K562 (cell line): ENCODE results near the gene MOB4. TPM values are rescaled to one million over a fixed set of nuclear protein-coding genes. Genes with fewer than 3 reads are reported as not detected.

Source experiments
- ATF7 ChIP-seq: fragments of 450-650 bp; IDR thresholded peaks from 2 replicates; pipeline ENCODE4 v1.7.1; 2014; ENCODE audit warnings: mild to moderate bottlenecking, moderate library complexity
- CEBPG ChIP-seq, 3 experiments: fragments of 200-800 bp in 1 of 3; sonication (Bioruptor generic) in 1 of 3; sonication (generic) in 1 of 3; formaldehyde crosslinking in 1 of 3; IDR thresholded peaks in 2 of 3; conservative IDR thresholded peaks in 1 of 3; 2 replicates each; pipeline versions ENCODE4 v1.6.1 to v1.8.0; 2016 to 2022; ENCODE audit warnings: missing compliant biosample characterization in 2 of 3, missing genetic modification characterization in 2 of 3, mild to moderate bottlenecking in 1 of 3, missing genetic modification reagents in 1 of 3
- EHMT2 ChIP-seq: fragments of 450-650 bp; IDR thresholded peaks from 2 replicates; pipeline ENCODE4 v1.6.1; 2018; ENCODE audit warnings: antibody characterized with exemption
- MTA3 ChIP-seq: fragments of 450-650 bp; formaldehyde crosslinking; IDR thresholded peaks from 2 replicates; pipeline ENCODE4 v1.6.1; 2017; ENCODE audit warnings: mild to moderate bottlenecking, borderline replicate concordance
- ZNF3 ChIP-seq: fragments of 250-450 bp; sonication (Bioruptor Pico); IDR thresholded peaks from 2 replicates; pipeline ENCODE4 v1.5.0; 2021; ENCODE audit warnings: mild to moderate bottlenecking, moderate library complexity
- ZNF75A ChIP-seq: fragments of 450-650 bp; formaldehyde crosslinking; IDR thresholded peaks from 2 replicates; pipeline ENCODE4 v1.4.0; 2020; ENCODE audit warnings: mild to moderate bottlenecking
- ZZZ3 ChIP-seq: fragments of 450-650 bp; IDR thresholded peaks from 2 replicates; pipeline ENCODE4 v1.6.1; 2016; ENCODE audit warnings: antibody characterized with exemption, mild to moderate bottlenecking, moderate library complexity
- polyA plus RNA-seq, 8 experiments: library from polyadenylated mRNA; depleted of rRNA in 4 of 8; stranded (reverse) in 5 of 8; unstranded in 3 of 8; fragments of >200 nt; fragmentation: Nextera tagmentation in 2 of 8; fragmentation: Illumina TruSeq in 1 of 8; extraction: Ambion mirVana in 2 of 8; extraction: Trizol in 1 of 8; gene quantifications; 2 replicates each; pipeline versions ENCODE4 v1.2.1 to v1.2.3, GENCODE V29; 2011 to 2014; ENCODE audit warnings: inconsistent platforms in 1 of 8, missing spikeins in 1 of 8
- total RNA-seq, 7 experiments: library from RNA; depleted of rRNA in 6 of 7; stranded (reverse); fragments of >200 nt in 6 of 7; fragmentation: Illumina TruSeq in 2 of 7; extraction: Trizol in 2 of 7; gene quantifications; 2 replicates each; pipeline versions ENCODE4 v1.2.1 to v1.2.3, GENCODE V29; 2011 to 2021; ENCODE audit warnings: low replicate concordance in 1 of 7
- TF ChIP-seq, protein P1 (sequence below): sonication (generic); formaldehyde crosslinking; IDR thresholded peaks from 2 replicates; pipeline ENCODE4 v1.8.1; 2023; ENCODE audit warnings: mild to moderate bottlenecking, missing genetic modification reagents
- TF ChIP-seq, protein P2 (sequence below), 2 experiments: fragments of 450-650 bp in 1 of 2; sonication (generic) in 1 of 2; formaldehyde crosslinking in 1 of 2; IDR thresholded peaks in 1 of 2; conservative IDR thresholded peaks in 1 of 2; 2 replicates each; pipeline versions ENCODE4 v1.6.1 to v1.8.1; 2016 to 2023; ENCODE audit warnings: mild to moderate bottlenecking in 2 of 2, moderate library complexity in 2 of 2, inconsistent platforms in 1 of 2, missing genetic modification reagents in 1 of 2

The MOB4 gene
- total and polyA plus RNA-seq, 9 of the 15 experiments (the other 6 are each of a cell fraction or from before 2014, with no cell fraction given) = 13.5 to 30.8 (median 22.2) TPM

DNA sequence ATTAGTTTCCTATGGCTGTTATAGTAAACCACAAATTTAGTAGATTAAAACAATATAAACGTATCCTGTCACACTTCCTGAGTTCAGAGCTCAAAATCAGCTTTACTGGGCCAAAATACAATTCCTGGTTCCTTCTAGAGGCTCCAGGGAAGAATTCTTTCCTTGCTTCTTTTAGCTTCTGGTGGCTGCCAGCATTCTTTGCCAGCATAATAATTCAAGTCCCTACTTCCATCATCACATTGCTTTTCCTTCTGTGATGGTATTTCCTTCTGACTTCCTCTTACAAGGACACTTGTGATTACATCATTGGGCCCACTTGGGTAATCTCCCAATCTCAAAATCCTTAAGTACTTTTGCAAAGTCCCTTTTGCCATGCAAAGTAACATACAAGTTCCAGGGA, 40.6 kb downstream of the MOB4 start (continued):
- TF ChIP-seq, protein P1, sequence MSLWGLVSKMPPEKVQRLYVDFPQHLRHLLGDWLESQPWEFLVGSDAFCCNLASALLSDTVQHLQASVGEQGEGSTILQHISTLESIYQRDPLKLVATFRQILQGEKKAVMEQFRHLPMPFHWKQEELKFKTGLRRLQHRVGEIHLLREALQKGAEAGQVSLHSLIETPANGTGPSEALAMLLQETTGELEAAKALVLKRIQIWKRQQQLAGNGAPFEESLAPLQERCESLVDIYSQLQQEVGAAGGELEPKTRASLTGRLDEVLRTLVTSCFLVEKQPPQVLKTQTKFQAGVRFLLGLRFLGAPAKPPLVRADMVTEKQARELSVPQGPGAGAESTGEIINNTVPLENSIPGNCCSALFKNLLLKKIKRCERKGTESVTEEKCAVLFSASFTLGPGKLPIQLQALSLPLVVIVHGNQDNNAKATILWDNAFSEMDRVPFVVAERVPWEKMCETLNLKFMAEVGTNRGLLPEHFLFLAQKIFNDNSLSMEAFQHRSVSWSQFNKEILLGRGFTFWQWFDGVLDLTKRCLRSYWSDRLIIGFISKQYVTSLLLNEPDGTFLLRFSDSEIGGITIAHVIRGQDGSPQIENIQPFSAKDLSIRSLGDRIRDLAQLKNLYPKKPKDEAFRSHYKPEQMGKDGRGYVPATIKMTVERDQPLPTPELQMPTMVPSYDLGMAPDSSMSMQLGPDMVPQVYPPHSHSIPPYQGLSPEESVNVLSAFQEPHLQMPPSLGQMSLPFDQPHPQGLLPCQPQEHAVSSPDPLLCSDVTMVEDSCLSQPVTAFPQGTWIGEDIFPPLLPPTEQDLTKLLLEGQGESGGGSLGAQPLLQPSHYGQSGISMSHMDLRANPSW (CRISPR knock-in tag) = no peak
- TF ChIP-seq ZZZ3 (no peak), EHMT2 (0 out of 2 replicates have a peak, but pooled peaks have one; percentile 32), ZNF75A (CRISPR knock-in tag) (no peak), ATF7 (peak; percentile 65; the same call in 1 of the 2 replicates), MTA3 (no peak), CEBPG (CRISPR knock-in tag; IDR thresholded peaks at IDR 0.05) (no peak), CEBPG (tag; conservative IDR thresholded peaks at IDR 0.05 in 1 of 2, IDR thresholded peaks at IDR 0.05 in 1 of 2) (peak in 1 of 2 experiments; percentile 51; a peak in 1 of 4 replicates), ZNF3 (no peak)
- TF ChIP-seq, protein P2, sequence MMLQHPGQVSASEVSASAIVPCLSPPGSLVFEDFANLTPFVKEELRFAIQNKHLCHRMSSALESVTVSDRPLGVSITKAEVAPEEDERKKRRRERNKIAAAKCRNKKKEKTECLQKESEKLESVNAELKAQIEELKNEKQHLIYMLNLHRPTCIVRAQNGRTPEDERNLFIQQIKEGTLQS (IDR thresholded peaks at IDR 0.05) = peak; percentile 55; the same call in 1 of the 2 replicates
- TF ChIP-seq, protein P2 (CRISPR knock-in tag; conservative IDR thresholded peaks at IDR 0.05) = no peak
